HepG2 (cell line): ENCODE results near the gene SAAL1. TPM values are rescaled to one million over a fixed set of nuclear protein-coding genes. Genes with fewer than 3 reads are reported as not detected.

Source experiments
- CBX5 ChIP-seq: sonication (generic); formaldehyde crosslinking; IDR thresholded peaks from 2 replicates; pipeline ENCODE4 v1.4.0; 2020; ENCODE audit warnings: missing genetic modification reagents, borderline replicate concordance
- CCAR2 ChIP-seq: fragments of 200-400 bp; formaldehyde crosslinking; optimal IDR thresholded peaks from 2 replicates; pipeline ENCODE3; 2018; ENCODE audit warnings: low read depth, mild to moderate bottlenecking, low read length, moderate library complexity
- FOSL2 ChIP-seq: sonication (generic); formaldehyde crosslinking; IDR thresholded peaks from 2 replicates; pipeline ENCODE4 v1.4.0; 2020; ENCODE audit warnings: missing genetic modification reagents
- GPN1 ChIP-seq: sonication (generic); formaldehyde crosslinking; IDR thresholded peaks from 2 replicates; pipeline ENCODE4 v1.5.1; 2020; ENCODE audit warnings: missing genetic modification reagents, borderline replicate concordance
- GTF2F1 ChIP-seq: fragments of 150-350 bp; IDR thresholded peaks from 2 replicates; pipeline ENCODE4 v1.6.1; 2014; ENCODE audit warnings: low read length
- MAFF ChIP-seq: IDR thresholded peaks from 2 replicates; pipeline ENCODE4 v1.6.1; 2011; ENCODE audit warnings: low read depth, low read length, improper control_type of control experiment
- NFIB ChIP-seq: sonication (generic); formaldehyde crosslinking; IDR thresholded peaks from 2 replicates; pipeline ENCODE4 v1.9.0; 2021; ENCODE audit warnings: missing genetic modification reagents, mild to moderate bottlenecking, borderline replicate concordance
- PCBP2 ChIP-seq: fragments of 200-400 bp; formaldehyde crosslinking; optimal IDR thresholded peaks from 2 replicates; pipeline ENCODE3; 2018; ENCODE audit warnings: low read length, low read depth; ENCODE audit not compliant: poor library complexity, severe bottlenecking
- RAD21 ChIP-seq: fragments of 450-650 bp; formaldehyde crosslinking; IDR thresholded peaks from 2 replicates; pipeline ENCODE4 v1.5.0; 2020; ENCODE audit warnings: mild to moderate bottlenecking
- TCF7L2 ChIP-seq: IDR thresholded peaks from 2 replicates; pipeline ENCODE4 v1.6.1; 2011; ENCODE audit warnings: mild to moderate bottlenecking, low read depth, low read length, moderate library complexity
- YY1 ChIP-seq: IDR thresholded peaks from 2 replicates; pipeline ENCODE4 v1.6.1; 2011; ENCODE audit warnings: low read length, low read depth, moderate library complexity, mild to moderate bottlenecking; ENCODE audit not compliant: insufficient read depth, insufficient replicate concordance
- ZKSCAN1 ChIP-seq: fragments of 150-350 bp; IDR thresholded peaks from 2 replicates; pipeline ENCODE4 v1.6.1; 2014; ENCODE audit warnings: low read length
- ZNF124 ChIP-seq: sonication (generic); formaldehyde crosslinking; IDR thresholded peaks from 2 replicates; pipeline ENCODE4 v1.4.0; 2020; ENCODE audit warnings: missing genetic modification reagents
- ZNF234 ChIP-seq: sonication (generic); formaldehyde crosslinking; conservative IDR thresholded peaks from 2 replicates; pipeline ENCODE4 v1.5.1; 2020; ENCODE audit warnings: mild to moderate bottlenecking, missing genetic modification reagents
- ZNF33B ChIP-seq: sonication (generic); formaldehyde crosslinking; IDR thresholded peaks from 2 replicates; pipeline ENCODE4 v1.5.1; 2020; ENCODE audit warnings: mild to moderate bottlenecking, missing genetic modification reagents
- ZNF703 ChIP-seq: sonication (generic); formaldehyde crosslinking; IDR thresholded peaks from 2 replicates; pipeline ENCODE4 v1.5.1; 2020; ENCODE audit warnings: missing genetic modification reagents, mild to moderate bottlenecking, moderate library complexity, borderline replicate concordance
- ZNF746 ChIP-seq: sonication (generic); formaldehyde crosslinking; IDR thresholded peaks from 2 replicates; pipeline ENCODE4 v1.8.0; 2022; ENCODE audit warnings: mild to moderate bottlenecking, missing genetic modification reagents
- polyA plus RNA-seq, 8 experiments: library from polyadenylated mRNA; depleted of rRNA in 3 of 8; stranded (reverse) in 7 of 8; unstranded in 1 of 8; fragments of >200 nt; fragmentation: Illumina TruSeq in 4 of 8; extraction: Trizol in 4 of 8; gene quantifications; 2 replicates each; pipeline versions ENCODE4 v1.2.1 to v1.2.3, GENCODE V29; 2011 to 2016; ENCODE audit warnings: low read depth in 4 of 8, missing spikeins in 1 of 8, mixed read lengths in 1 of 8; ENCODE audit not compliant: insufficient read depth in 1 of 8
- total RNA-seq, 5 experiments: library from RNA; depleted of rRNA; stranded (reverse); fragments of >200 nt; fragmentation: Illumina TruSeq; extraction: Trizol; gene quantifications; 2 replicates each; pipeline ENCODE4 v1.2.3, GENCODE V29; 2016; ENCODE audit warnings: low read depth in 1 of 5
- TF ChIP-seq, protein P1 (sequence below): sonication (generic); formaldehyde crosslinking; IDR thresholded peaks from 2 replicates; pipeline ENCODE4 v1.8.1; 2023; ENCODE audit warnings: mild to moderate bottlenecking, inconsistent platforms, moderate library complexity, missing genetic modification reagents, borderline replicate concordance
- TF ChIP-seq, protein P2 (sequence below): sonication (generic); formaldehyde crosslinking; IDR thresholded peaks from 2 replicates; pipeline ENCODE4 v1.5.0; 2020; ENCODE audit warnings: mild to moderate bottlenecking, missing genetic modification reagents, borderline replicate concordance
- TF ChIP-seq, protein P3 (sequence below): sonication (generic); formaldehyde crosslinking; IDR thresholded peaks from 2 replicates; pipeline ENCODE4 v1.9.0; 2021; ENCODE audit warnings: missing genetic modification reagents, borderline replicate concordance

Gene SAAL1
- total and polyA plus RNA-seq, 2 of the 13 experiments (the other 11 are each of a cell fraction or from before 2014, with no cell fraction given), result 16.5 to 46.0 TPM

DNA sequence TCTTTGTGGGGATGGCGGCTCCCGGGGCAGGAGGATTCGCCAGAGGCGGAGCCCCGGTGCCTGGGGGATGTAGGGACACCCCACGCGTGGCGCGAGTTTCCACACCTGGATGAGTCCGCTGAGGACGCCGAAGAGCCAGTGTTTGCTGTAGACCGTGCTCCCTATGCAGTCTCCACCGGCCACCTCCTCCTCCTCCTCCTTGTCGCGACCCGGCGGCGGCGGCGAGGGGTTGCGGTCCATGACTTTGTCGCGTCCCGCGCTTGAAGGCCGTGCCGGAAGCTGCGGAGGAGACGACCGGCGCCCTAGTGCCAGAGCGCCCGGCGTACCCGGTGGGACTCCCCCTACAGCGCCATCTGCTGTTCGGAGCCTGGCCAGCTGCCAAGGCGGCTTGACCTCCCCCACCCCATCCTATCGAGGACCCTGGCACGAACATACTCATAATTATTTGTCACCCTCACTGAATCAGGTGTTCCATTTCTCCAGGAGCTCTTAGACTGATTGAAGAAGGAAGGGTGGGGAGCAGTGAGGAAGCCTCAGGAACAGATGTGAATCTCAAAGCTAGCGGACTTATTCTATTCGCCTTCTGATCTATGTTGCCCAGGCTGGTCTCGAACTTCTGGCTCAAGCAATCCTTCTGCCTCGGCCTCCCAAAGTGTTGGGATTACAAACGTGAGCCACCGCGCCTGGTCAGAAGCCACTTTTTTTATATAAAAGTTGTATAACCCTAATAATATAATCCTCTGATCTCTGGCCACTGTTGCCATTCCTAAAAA, at the start of gene SAAL1 (continued):
- TF ChIP-seq PCBP2, result no peak
- no peak for TF ChIP-seq ZNF124 (CRISPR knock-in tag)
- no peak; the same call in 1 of the 2 replicates for TF ChIP-seq ZNF703 (CRISPR knock-in tag)
- TF ChIP-seq GPN1 (CRISPR knock-in tag), result no peak
- TF ChIP-seq GTF2F1, result no peak
- TF ChIP-seq ZNF746 (CRISPR knock-in tag), result no peak
- TF ChIP-seq, protein P1, sequence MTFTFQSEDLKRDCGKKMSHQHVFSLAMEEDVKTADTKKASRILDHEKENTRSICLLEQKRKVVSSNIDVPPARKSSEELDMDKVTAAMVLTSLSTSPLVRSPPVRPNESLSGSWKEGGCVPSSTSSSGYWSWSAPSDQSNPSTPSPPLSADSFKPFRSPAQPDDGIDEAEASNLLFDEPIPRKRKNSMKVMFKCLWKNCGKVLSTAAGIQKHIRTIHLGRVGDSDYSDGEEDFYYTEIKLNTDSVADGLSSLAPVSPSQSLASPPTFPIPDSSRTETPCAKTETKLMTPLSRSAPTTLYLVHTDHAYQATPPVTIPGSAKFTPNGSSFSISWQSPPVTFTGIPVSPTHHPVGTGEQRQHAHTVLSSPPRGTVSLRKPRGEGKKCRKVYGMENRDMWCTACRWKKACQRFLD (CRISPR knock-in tag), result peak; percentile 26; the same call in 1 of the 2 replicates
- TF ChIP-seq NFIB (CRISPR knock-in tag), result no peak
- no peak for TF ChIP-seq TCF7L2
- TF ChIP-seq ZNF234 (CRISPR knock-in tag), result no peak
- TF ChIP-seq CBX5 (CRISPR knock-in tag), result peak; percentile 72; the same call in 1 of the 2 replicates
- TF ChIP-seq ZKSCAN1, result no peak
- TF ChIP-seq, protein P2, sequence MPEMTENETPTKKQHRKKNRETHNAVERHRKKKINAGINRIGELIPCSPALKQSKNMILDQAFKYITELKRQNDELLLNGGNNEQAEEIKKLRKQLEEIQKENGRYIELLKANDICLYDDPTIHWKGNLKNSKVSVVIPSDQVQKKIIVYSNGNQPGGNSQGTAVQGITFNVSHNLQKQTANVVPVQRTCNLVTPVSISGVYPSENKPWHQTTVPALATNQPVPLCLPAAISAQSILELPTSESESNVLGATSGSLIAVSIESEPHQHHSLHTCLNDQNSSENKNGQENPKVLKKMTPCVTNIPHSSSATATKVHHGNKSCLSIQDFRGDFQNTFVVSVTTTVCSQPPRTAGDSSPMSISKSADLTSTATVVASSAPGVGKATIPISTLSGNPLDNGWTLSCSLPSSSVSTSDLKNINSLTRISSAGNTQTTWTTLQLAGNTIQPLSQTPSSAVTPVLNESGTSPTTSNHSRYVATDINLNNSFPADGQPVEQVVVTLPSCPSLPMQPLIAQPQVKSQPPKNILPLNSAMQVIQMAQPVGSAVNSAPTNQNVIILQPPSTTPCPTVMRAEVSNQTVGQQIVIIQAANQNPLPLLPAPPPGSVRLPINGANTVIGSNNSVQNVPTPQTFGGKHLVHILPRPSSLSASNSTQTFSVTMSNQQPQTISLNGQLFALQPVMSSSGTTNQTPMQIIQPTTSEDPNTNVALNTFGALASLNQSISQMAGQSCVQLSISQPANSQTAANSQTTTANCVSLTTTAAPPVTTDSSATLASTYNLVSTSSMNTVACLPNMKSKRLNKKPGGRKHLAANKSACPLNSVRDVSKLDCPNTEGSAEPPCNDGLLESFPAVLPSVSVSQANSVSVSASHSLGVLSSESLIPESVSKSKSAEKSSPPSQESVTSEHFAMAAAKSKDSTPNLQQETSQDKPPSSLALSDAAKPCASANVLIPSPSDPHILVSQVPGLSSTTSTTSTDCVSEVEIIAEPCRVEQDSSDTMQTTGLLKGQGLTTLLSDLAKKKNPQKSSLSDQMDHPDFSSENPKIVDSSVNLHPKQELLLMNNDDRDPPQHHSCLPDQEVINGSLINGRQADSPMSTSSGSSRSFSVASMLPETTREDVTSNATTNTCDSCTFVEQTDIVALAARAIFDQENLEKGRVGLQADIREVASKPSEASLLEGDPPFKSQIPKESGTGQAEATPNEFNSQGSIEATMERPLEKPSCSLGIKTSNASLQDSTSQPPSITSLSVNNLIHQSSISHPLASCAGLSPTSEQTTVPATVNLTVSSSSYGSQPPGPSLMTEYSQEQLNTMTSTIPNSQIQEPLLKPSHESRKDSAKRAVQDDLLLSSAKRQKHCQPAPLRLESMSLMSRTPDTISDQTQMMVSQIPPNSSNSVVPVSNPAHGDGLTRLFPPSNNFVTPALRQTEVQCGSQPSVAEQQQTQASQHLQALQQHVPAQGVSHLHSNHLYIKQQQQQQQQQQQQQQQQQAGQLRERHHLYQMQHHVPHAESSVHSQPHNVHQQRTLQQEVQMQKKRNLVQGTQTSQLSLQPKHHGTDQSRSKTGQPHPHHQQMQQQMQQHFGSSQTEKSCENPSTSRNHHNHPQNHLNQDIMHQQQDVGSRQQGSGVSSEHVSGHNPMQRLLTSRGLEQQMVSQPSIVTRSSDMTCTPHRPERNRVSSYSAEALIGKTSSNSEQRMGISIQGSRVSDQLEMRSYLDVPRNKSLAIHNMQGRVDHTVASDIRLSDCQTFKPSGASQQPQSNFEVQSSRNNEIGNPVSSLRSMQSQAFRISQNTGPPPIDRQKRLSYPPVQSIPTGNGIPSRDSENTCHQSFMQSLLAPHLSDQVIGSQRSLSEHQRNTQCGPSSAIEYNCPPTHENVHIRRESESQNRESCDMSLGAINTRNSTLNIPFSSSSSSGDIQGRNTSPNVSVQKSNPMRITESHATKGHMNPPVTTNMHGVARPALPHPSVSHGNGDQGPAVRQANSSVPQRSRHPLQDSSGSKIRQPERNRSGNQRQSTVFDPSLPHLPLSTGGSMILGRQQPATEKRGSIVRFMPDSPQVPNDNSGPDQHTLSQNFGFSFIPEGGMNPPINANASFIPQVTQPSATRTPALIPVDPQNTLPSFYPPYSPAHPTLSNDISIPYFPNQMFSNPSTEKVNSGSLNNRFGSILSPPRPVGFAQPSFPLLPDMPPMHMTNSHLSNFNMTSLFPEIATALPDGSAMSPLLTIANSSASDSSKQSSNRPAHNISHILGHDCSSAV (CRISPR knock-in tag), result no peak
- TF ChIP-seq, protein P3, sequence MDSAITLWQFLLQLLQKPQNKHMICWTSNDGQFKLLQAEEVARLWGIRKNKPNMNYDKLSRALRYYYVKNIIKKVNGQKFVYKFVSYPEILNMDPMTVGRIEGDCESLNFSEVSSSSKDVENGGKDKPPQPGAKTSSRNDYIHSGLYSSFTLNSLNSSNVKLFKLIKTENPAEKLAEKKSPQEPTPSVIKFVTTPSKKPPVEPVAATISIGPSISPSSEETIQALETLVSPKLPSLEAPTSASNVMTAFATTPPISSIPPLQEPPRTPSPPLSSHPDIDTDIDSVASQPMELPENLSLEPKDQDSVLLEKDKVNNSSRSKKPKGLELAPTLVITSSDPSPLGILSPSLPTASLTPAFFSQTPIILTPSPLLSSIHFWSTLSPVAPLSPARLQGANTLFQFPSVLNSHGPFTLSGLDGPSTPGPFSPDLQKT (CRISPR knock-in tag), result no peak; the same call in 1 of the 2 replicates
- TF ChIP-seq RAD21 (CRISPR knock-in tag), result peak; percentile 79
- no peak for TF ChIP-seq CCAR2
- TF ChIP-seq YY1, result peak; percentile 79
- no peak for TF ChIP-seq ZNF33B (CRISPR knock-in tag)
- no peak for TF ChIP-seq MAFF
- peak; percentile 55 for TF ChIP-seq FOSL2 (CRISPR knock-in tag)
